ENCODE measurements around the gene ZNF423.
A peak's percentile ranks its signal among the peaks of the same experiment; 100 is the strongest.

Gene ZNF423

DNA sequence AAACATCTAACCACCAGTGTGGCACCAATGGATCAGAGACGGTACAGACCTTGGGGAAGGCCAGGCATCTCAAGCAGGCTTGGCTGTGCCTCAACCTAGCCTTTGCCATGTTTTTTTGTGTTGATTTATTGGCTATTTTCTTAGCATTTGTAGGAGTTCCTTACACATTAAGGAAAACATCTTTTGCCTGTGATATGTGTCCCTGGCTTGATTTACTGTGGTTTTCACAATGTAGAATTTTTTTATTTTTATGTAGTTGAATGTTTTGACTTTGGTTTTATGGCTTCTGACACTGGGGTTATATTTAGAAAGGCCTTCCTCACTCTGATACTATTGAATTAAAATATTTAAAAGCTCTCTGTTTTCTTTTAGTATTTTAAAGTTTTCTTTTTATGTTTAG, 132.6 kb downstream of the ZNF423 start:
- no peak for TF ChIP-seq YY1 (IDR thresholded peaks at IDR 0.05; ENCODE audit: insufficient read depth, insufficient read length)
- no peak for TF ChIP-seq ZNF274 (IDR thresholded peaks at IDR 0.05; ENCODE audit: low read depth, low read length)
- no peak for TF ChIP-seq SUZ12 (IDR thresholded peaks at IDR 0.05; ENCODE audit: extremely low read depth, insufficient read depth, insufficient read length)
- H3K4me3 ChIP-seq (ENCODE audit: insufficient read length, low read depth) = no peak overlapping the region
- H3K36me3 ChIP-seq (ENCODE audit: insufficient read depth, insufficient read length, low read length) = peaks cover 39% of the 10 kb centered on the region
- DNase-seq (ENCODE audit: low read depth, low spot score) = no peak
- no peak overlapping the region for H3K9ac ChIP-seq (ENCODE audit: insufficient read length, low read depth)
- peaks cover 4% of the 10 kb centered on the region for H3K4me1 ChIP-seq (ENCODE audit: insufficient read depth, insufficient read length)
- no peaks in the 10 kb centered on the region for H3K27me3 ChIP-seq (ENCODE audit: insufficient read depth, insufficient read length)
- no peaks in the 10 kb centered on the region for H3K9me3 ChIP-seq (ENCODE audit: insufficient read depth, low read length)

DNA sequence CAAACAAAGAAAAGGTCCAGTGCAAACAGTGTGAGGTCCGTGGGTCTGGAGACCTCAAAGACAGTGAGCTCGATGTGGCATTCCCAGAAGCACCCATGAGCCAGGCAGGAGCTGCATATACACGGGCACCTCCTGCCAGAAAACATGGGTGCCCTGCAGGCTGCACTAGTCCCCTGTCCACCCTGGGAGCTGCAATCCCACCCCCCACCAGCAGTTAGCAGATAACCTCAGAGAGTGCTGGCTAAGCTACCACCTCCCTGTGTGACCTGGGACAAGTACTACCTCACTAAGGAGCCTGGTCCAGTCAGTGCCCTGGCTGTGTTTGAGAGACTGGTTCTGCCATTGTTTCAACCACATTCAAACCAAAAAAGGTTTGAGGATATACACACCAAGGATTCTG, 135.7 kb downstream of the ZNF423 start:
- Histone ChIP-seq H3K9ac (ENCODE audit: insufficient read length, low read depth) (no peak overlapping the region), H3K27me3 (ENCODE audit: insufficient read depth, insufficient read length) (no peaks in the 10 kb centered on the region), H3K4me3 (ENCODE audit: insufficient read length, low read depth) (no peak overlapping the region), H3K4me1 (ENCODE audit: insufficient read depth, insufficient read length) (peaks cover 8% of the 10 kb centered on the region), H3K9me3 (ENCODE audit: insufficient read depth, low read length) (no peaks in the 10 kb centered on the region), H3K36me3 (ENCODE audit: insufficient read depth, insufficient read length, low read length) (peaks cover 31% of the 10 kb centered on the region)
- no peak for DNase-seq (ENCODE audit: low read depth, low spot score)
- TF ChIP-seq YY1 (IDR thresholded peaks at IDR 0.05; ENCODE audit: insufficient read depth, insufficient read length) (no peak), SUZ12 (IDR thresholded peaks at IDR 0.05; ENCODE audit: extremely low read depth, insufficient read depth, insufficient read length) (no peak), ZNF274 (IDR thresholded peaks at IDR 0.05; ENCODE audit: low read depth, low read length) (no peak)

DNA sequence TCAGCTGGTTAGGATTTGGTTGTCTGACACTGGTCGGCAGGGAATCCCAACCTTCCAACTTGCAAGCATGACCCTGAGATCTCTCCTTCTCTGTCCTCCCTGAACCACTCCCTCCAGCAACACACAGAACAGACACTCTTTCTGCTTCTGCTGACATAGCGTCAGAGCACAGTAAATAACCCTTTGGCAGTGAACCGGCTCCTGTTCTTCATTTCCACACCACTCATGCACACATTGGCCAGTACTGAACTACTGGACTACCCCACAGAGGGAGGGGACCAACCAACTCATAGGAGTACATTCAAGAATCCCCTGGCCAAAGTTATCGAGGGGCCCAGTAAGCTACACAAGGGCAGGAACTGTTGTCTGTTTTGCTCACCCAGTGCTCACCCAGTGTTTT, 138.2 kb downstream of the ZNF423 start:
- Histone ChIP-seq H3K9ac (ENCODE audit: insufficient read length, low read depth) (no peak overlapping the region), H3K4me3 (ENCODE audit: insufficient read length, low read depth) (no peak overlapping the region), H3K9me3 (ENCODE audit: insufficient read depth, low read length) (no peaks in the 10 kb centered on the region), H3K4me1 (ENCODE audit: insufficient read depth, insufficient read length) (peaks cover 18% of the 10 kb centered on the region), H3K27me3 (ENCODE audit: insufficient read depth, insufficient read length) (no peaks in the 10 kb centered on the region), H3K36me3 (ENCODE audit: insufficient read depth, insufficient read length, low read length) (peaks cover 21% of the 10 kb centered on the region)
- no peak for TF ChIP-seq YY1 (IDR thresholded peaks at IDR 0.05; ENCODE audit: insufficient read depth, insufficient read length)
- no peak for TF ChIP-seq ZNF274 (IDR thresholded peaks at IDR 0.05; ENCODE audit: low read depth, low read length)
- TF ChIP-seq SUZ12 (IDR thresholded peaks at IDR 0.05; ENCODE audit: extremely low read depth, insufficient read depth, insufficient read length) = no peak
- no peak for DNase-seq (ENCODE audit: low read depth, low spot score)

DNA sequence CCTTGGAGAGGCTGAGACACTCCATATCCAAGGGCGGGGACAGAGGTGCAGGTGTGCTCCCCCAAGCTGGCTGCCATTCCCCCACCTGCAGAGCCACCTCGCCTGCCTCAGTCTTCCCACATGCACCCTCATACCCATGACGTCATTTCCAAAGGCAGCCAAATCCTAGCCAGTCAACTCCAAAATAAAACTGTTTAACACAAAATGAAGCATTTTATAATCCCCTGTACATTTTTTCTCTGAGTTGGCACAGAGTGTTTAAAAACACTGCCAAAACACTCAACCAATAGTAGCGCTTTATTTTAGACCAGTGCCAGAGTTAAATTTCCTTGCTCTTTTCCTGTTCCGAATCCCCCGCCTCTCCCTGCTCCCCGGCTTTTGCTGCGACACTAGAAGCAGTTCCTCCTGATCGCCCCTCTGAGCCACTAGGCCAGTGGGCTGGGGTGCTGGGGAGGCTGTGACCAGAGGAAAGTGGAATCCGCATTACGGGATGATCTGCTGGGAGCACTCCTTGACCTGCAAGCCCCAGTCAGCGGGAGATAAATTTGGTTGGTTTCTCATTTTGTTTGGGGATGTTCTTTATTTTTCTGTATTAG, 139.5 kb downstream of the ZNF423 start:
- peaks cover 21% of the 10 kb centered on the region for H3K36me3 ChIP-seq (ENCODE audit: insufficient read depth, insufficient read length, low read length)
- H3K4me1 ChIP-seq (ENCODE audit: insufficient read depth, insufficient read length) = peaks cover 18% of the 10 kb centered on the region

DNA sequence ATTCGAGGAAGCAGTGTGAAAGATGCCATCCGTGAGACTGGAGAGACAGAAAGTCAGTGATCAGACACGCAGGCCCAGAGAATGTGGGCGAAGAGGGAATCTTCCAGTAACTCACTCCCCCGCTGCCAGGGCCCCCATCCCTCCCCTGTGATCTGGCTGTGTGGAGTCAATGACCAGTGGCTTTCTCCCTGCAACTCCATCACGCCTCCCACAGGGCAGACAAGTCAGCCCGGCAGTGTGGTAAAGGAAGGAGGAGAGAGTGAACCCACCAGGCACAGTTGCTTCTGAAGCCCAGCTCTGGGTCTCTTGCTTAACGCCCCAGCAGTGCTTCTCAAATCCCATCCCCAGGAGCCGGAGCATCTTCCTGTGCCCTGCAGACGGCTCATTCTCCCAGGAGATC, 142.1 kb downstream of the ZNF423 start:
- Histone ChIP-seq H3K9ac (ENCODE audit: insufficient read length, low read depth) (no peak overlapping the region), H3K4me1 (ENCODE audit: insufficient read depth, insufficient read length) (peaks cover 14% of the 10 kb centered on the region), H3K9me3 (ENCODE audit: insufficient read depth, low read length) (no peaks in the 10 kb centered on the region), H3K36me3 (ENCODE audit: insufficient read depth, insufficient read length, low read length) (peaks cover 19% of the 10 kb centered on the region), H3K27me3 (ENCODE audit: insufficient read depth, insufficient read length) (no peaks in the 10 kb centered on the region), H3K4me3 (ENCODE audit: insufficient read length, low read depth) (no peak overlapping the region)
- TF ChIP-seq ZNF274 (IDR thresholded peaks at IDR 0.05; ENCODE audit: low read depth, low read length) (no peak), SUZ12 (IDR thresholded peaks at IDR 0.05; ENCODE audit: extremely low read depth, insufficient read depth, insufficient read length) (no peak), YY1 (IDR thresholded peaks at IDR 0.05; ENCODE audit: insufficient read depth, insufficient read length) (no peak)
- no peak for DNase-seq (ENCODE audit: low read depth, low spot score)

More for the DNA sequence above, 139.5 kb downstream of the ZNF423 start:
- no peak for DNase-seq (ENCODE audit: low read depth, low spot score)
- Histone ChIP-seq H3K9ac (ENCODE audit: insufficient read length, low read depth) (peak overlapping the region; percentile 39), H3K4me3 (ENCODE audit: insufficient read length, low read depth) (no peak overlapping the region), H3K9me3 (ENCODE audit: insufficient read depth, low read length) (no peaks in the 10 kb centered on the region), H3K27me3 (ENCODE audit: insufficient read depth, insufficient read length) (no peaks in the 10 kb centered on the region)
- TF ChIP-seq ZNF274 (IDR thresholded peaks at IDR 0.05; ENCODE audit: low read depth, low read length) (no peak), YY1 (IDR thresholded peaks at IDR 0.05; ENCODE audit: insufficient read depth, insufficient read length) (no peak), SUZ12 (IDR thresholded peaks at IDR 0.05; ENCODE audit: extremely low read depth, insufficient read depth, insufficient read length) (no peak)

DNA sequence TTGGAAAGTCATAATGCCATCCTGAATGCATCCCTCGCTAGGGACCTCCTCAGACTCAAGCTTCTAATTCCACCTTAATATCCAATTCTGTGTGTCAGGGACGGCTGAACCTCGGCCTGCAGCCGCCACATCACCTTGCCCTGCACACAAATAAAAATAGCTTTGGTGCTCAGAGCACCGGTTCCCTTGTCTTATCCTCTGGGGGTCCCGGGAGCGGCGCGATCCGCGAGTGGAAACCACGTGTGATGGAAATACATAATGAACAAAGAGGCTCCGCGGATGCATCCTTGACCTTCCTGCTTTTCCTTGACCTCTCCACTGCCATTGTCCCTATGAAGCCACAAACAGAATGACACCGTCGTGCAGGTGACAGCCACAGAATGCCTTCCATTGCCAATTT, 143.4 kb downstream of the ZNF423 start:
- Histone ChIP-seq H3K9ac (ENCODE audit: insufficient read length, low read depth) (no peak overlapping the region), H3K4me1 (ENCODE audit: insufficient read depth, insufficient read length) (peaks cover 14% of the 10 kb centered on the region), H3K4me3 (ENCODE audit: insufficient read length, low read depth) (no peak overlapping the region), H3K9me3 (ENCODE audit: insufficient read depth, low read length) (no peaks in the 10 kb centered on the region), H3K27me3 (ENCODE audit: insufficient read depth, insufficient read length) (no peaks in the 10 kb centered on the region), H3K36me3 (ENCODE audit: insufficient read depth, insufficient read length, low read length) (peaks cover 11% of the 10 kb centered on the region)
- no peak for TF ChIP-seq SUZ12 (IDR thresholded peaks at IDR 0.05; ENCODE audit: extremely low read depth, insufficient read depth, insufficient read length)
- TF ChIP-seq YY1 (IDR thresholded peaks at IDR 0.05; ENCODE audit: insufficient read depth, insufficient read length) = no peak
- no peak for TF ChIP-seq ZNF274 (IDR thresholded peaks at IDR 0.05; ENCODE audit: low read depth, low read length)
- DNase-seq (ENCODE audit: low read depth, low spot score) = no peak

DNA sequence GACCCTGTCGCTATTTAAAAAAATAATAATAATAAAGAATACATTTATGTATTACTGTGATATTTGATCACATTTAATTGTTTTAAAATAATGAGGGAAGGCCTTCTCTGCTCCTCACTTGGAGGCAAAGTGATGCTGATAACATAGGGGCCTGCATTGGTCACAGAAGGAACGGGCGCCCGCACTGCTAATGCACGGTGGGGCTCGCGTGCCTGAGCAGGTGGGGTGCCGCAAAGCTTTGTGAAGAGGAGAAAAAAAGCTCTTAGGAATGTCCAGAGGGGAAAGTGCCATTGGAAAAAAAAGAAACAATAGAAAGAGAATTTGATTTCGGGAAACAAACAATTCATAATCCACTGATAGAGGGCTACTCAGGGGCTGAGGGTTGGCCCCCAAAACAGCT, 143.8 kb downstream of the ZNF423 start:
- TF ChIP-seq SUZ12 (IDR thresholded peaks at IDR 0.05; ENCODE audit: extremely low read depth, insufficient read depth, insufficient read length) (no peak), YY1 (IDR thresholded peaks at IDR 0.05; ENCODE audit: insufficient read depth, insufficient read length) (no peak), ZNF274 (IDR thresholded peaks at IDR 0.05; ENCODE audit: low read depth, low read length) (no peak)
- H3K4me1 ChIP-seq (ENCODE audit: insufficient read depth, insufficient read length) = peaks cover 14% of the 10 kb centered on the region
- DNase-seq (ENCODE audit: low read depth, low spot score) = no peak

More for the DNA sequence above, 143.8 kb downstream of the ZNF423 start:
- no peaks in the 10 kb centered on the region for H3K27me3 ChIP-seq (ENCODE audit: insufficient read depth, insufficient read length)
- H3K4me3 ChIP-seq (ENCODE audit: insufficient read length, low read depth) = no peak overlapping the region
- no peak overlapping the region for H3K9ac ChIP-seq (ENCODE audit: insufficient read length, low read depth)
- no peaks in the 10 kb centered on the region for H3K9me3 ChIP-seq (ENCODE audit: insufficient read depth, low read length)
- H3K36me3 ChIP-seq (ENCODE audit: insufficient read depth, insufficient read length, low read length) = peaks cover 6% of the 10 kb centered on the region
